Tongue (tissue), 2 donors: ENCODE measurements around the gene MROH2A. TPM values are rescaled to one million over a fixed set of nuclear protein-coding genes. Genes with fewer than 3 reads are reported as not detected.

ENCODE experiments used
- DNase-seq: peaks from one replicate; pipeline ENCODE4 v3.0.0-alpha.2; 2015
- total RNA-seq: library from RNA; depleted of rRNA; stranded (reverse); fragments of >200 nt; gene quantifications from one replicate; pipeline ENCODE4 v1.2.3, GENCODE V29; 2014

The MROH2A gene
- total RNA-seq, 1 donor from 2014 or later: 2.5 TPM

DNA sequence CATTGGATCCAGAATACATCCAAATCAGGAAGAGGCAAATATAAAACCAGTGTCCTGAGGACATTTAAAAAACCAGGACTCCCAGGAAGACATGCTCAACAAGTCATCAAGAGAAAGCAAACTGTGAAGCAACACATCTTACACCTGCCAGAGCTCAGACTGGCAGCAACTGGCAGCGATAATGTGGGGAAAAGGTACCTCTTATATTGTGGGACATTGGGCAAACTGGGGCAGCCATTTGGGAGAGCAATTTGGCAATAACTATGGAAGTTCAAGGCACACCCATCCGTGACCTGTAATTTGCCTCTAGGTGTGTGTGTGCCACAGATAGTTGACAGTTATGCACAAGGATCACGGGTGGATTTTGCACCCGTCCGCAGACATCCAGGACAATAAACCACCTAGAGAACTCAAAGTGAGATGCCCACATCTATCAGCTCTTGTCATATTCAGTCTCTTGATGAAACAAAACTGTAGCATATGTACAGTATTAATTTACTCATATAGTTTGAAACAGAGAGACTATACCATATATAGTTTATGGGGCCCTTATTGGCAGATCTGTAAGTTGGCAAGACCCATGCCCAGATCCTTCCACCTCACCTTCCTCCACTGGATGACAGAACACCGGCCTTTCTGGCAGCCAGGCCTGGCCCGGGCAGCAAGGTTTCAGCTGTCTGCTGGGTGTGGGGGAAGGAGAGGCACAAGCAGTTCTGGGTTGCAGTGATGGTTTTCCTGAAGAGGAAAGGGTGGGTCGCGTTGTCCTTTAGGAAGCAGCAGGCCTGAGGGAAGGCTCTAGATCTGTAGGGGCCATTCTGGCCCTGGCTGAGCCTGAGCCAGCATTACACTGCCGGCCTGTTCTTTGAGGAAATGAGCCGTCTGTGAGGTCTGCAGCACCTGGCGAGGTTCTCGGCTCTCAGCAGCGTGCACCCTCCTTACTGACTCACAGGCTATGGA, 57.4 kb downstream of the MROH2A start:
- DNase-seq: no peak

DNA sequence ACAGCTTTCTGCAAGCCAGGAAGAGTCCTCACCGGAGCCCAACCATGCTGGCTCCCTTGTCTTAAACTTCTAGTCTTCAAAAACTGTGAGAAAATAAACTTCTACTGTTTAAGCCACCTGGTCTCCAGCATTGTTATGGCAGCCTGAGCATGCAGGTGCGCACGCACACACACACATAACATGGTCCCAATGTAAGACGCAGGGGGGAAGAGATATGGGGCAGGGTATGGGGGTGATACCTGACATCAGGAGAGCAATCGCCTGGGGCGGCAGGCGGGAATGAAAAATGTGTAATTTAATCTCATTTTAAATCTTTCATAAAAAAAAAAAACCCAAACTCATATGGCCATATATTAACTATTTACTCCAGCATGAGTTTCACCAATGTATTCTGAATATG, 58.2 kb downstream of the MROH2A start:
- DNase-seq: no peak

DNA sequence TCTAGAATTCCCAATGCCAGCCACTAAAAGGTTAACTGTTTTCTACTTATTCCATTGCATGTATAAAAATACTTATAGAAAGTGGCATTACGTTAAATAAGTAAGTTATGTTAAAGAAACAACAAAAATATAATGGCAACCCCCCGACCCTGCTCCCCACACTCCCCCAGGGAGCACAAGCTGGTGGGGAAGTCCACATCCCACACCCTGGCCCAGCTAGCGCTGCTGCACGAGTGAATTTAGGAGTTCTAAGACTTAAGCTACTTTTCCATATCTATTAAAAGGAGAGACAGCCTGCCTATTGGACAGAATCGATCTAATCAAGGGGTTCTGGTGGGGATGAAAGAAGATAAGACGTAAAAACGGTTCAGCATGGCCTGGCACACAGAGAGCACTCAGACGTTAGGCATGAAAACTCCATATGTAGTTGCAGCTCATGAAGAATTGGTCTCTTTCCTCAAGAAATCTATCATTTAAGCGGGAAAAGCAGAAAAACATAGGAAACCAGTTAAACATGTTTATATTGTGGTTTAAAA, 59.6 kb downstream of the MROH2A start:
- DNase-seq: no peak

DNA sequence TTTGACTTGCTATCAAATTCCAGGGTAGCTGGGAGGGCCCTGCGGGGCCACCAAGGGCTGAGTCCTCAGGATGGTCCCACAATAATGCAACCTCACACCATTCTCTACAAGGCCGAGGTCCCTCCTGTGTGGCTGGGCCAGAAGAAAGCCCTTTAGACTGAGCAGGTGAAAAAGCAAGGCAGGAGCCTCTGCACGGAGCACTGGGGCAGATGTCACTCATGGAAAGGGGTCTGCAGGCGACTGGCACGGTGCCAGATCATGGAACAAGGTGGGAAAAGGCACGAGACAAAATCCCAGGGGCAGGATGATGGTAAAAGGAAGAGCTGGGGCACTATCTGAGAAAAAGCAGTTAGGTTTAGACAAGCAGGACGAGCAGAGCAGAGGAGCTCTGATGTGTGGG, 60.1 kb downstream of the MROH2A start:
- DNase-seq: no peak

DNA sequence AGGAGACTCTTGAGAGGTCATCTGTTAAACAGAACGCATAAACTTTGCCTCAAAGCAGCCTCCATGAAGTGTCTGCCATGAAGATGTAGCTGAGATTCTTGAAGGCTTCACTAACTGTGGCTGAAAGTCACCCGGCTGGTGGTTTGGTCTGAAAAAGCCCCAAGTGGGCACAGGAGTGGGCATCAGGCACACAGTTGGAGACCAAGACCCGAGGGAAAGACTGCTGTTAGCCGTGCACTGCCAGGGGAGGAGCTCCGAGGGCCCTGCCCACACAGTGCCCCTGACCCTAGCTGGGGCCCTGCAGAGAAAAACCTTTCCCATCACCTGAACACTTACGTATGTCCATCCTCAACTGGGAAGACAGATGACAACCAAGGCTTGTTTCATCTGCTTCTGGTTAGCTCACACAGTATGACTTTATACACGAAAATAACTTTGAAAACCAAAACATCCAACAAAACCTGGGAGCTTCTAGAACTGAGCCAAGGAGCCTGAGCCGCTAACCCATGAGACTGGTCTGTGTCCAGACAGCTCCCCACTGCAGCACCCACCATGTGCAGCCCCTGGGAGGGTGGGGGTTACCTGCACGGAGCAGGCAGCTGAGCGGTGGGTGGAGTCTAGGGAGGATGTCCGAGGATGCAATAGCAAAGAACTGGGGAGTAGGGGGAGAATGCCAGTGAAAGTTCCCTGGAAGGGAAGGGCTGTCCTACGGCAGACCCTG, 60.8 kb downstream of the MROH2A start:
- no peak for DNase-seq

DNA sequence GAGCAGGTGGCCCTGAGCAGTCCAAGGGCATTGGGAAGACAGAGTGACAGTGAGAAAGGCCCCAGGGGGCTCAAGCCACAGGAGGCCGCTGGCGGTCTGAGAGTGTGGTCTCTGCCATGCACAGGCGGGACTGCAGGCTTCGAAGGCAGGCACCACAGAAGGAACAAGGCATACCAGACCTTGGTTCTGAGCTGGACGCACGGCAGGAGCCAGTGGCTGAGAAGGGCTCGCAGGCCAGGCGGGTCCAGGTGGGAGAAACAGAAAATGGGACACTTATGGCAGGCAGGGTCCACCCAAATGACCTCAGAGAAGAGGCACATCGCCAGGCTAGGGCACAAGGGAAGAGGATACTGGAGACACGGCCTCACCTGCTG, 61.3 kb downstream of the MROH2A start:
- no peak for DNase-seq

DNA sequence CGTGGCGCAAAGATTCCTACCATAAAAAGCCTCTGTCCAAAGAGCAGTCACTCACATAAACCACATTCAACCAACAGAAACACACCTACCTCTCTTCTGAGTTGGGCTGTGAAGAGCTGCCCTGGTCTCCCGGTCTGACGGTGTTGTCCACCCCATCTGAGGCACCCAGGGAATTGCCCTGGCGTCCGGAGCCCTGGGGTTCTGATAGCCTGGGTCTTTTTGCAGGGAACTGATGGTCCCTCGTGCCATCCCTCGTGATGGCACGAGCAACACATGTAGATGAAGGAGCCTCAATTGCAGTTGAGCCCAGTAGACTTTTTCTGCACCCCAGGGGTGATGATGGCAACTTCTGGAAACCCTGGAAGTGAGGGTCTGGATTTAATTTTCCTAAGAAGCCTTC, 62.4 kb downstream of the MROH2A start:
- no peak for DNase-seq

DNA sequence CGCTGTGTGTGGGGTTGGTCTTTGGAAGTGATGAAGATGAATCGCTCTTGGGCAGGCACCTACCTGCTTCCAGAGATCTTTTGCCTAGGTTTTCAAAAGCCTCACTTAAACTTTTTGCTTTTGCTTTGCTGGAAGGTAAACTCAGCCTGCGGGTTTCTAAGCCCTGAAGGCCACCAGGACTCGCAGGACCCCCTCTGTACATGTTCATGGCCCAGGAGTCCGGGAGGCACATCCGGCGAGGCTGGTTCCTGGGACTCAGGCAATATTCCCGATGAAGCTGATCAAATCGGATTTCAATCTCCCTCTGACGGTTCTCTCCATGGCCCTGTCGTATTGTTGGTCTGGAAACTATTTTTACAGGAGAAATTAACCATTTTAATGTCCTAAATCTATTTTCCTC, 63.1 kb downstream of the MROH2A start:
- DNase-seq: no peak

DNA sequence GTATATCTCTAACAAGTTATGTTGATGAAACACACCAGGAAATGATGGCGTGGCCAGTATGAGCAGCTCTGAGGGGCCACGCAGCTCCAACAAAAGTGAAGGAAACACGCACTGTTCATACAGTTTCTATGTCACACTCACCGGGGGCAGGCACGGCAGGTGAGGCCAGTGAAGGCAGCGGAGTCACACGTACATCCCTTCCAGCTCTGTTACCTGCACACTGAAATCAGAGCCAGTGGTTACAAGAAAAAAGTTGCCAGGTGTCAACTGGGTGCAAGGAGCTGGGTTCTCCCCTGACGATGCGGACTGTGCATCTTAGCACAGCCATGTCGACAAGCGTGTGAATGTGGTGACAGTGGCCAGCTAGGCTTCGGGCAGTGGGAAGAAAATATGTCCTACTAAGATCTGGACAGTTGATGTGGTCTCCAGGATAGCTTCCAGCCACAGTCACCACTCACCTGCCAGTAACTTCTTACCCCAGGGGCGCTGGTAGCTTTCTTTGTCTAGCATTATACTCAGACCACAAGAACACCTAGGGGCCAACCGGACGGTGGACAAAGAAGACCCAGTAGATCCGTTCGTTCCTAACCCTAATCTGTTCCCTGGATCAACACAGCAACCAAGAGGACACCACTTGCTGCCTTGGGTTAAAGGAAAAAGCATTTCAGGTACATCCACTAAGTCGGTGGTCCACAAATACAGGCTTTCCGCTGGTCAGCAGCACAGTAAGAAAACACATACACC, 66.1 kb downstream of the MROH2A start:
- DNase-seq: no peak

DNA sequence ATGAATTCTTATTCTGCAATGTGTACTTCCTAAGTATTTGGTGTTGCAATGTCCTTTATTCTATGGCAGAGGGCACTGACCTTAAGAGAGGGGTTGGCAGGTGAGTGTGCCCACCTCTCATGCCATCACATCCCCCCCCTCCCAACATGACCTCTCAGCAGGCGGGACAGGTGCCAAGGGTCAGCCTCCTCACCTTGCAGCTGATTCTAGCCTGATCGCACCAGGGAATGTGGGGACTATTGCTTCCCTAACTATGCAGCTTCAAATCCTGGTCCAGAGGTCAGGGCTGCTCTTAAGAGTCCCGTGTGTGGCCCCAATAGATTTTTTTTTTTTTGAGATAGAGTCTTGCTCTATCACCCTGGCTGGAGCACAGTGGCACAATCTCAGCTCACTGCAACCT, 66.7 kb downstream of the MROH2A start:
- no peak for DNase-seq

DNA sequence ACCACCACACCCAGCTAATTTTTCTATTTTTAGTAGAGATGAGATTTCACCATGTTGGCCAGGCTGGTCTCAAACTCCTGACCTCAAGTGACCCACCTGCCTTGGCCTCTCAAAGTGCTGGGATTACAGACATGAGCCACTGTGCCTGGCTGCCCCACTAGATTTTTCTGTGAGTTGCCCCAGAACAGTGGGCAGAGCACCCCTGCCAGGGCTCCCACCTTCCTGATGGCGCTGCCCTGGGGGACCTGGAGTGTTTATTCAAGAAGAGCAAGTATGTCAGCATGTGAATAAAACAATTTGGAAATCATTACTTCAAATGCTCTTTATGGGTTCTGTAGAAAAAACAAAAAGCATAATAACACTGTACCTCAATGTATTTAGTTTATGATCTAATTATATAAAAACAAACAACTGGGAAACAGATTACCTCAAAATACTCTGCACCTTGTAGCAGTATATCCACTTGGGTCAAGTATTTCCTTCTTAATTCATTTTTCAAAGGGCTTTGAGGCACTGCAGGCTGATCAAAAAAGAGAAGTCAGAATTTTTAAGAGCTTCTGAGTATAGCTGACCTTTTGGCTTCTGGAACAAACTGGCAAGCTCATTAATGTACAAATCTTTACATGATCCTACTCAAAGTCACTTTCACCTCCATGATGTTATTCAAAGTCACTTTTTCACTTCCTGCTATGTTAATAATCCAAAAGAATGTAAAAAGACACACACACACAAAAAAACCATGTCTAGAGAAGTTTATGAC, 67.4 kb downstream of the MROH2A start:
- no peak for DNase-seq

DNA sequence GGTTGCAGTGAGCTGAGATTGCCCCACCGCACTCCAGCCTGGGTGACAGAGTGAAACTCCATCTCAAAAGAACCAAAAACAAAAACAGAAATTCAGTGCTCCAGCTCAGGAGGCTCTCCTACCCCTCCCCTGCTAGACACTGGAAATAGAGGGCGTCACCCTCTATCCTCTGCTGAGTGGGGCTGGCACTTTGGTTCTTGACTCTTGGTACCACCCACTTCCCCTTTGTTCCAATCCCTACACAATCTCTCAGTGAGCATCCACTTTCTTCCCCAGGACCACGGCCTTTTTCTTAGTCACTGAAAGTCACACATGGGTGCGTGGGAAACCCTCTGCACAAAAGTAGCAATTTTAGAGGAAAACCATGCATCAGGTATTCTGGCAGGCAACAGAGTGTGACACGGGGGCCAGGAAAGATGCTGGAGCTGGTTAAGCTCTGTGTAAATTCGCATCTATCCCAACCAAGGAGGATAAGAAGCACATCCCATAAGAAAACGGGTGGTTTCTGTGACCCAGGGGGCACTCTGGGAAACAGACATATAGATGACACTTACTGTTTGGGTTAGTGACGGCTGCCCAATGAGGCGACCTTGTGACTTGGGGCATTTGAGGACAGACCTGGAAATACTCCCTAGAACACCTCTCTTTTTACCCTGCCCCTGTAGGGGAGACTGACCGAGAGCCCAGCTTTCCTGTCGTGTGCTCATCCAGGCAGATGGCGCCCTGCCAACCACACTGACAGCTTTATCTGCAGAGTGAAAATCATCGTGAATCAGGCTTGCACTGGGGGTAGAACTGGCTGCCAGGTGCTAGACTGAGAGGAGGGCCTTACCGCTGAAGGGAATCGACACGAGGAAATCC, 68.5 kb downstream of the MROH2A start:
- no peak for DNase-seq

DNA sequence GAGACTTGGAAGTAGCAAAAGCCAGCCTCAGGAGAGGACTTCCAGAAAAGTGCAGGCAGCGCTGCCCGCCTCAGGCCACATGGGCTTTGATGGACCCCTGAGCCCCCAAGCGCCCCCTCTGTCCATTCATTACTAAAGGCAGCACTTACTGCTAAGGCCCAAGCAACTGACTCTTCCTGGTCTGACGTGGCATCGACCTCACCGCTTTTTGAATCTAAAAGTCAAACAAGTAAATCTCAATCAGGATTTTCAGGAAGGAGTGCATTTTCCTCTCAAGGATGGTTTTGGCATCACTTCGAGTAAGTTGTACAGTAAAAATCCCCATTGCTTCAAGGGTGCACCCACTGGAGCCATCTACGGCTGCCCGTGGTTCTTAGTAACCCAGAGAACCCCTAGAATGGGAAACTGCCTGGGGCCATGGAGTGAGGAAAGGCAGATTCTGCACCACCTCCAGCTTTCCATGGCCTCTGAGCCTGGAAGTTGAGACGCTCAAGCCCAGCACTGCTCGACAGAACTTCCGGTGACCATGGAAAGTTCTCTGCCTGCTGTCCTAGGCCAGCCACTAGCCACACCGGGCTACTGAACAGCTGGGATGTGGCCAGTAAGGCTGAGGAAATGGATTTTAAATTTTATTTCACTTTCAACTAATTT, 69.2 kb downstream of the MROH2A start:
- no peak for DNase-seq

DNA sequence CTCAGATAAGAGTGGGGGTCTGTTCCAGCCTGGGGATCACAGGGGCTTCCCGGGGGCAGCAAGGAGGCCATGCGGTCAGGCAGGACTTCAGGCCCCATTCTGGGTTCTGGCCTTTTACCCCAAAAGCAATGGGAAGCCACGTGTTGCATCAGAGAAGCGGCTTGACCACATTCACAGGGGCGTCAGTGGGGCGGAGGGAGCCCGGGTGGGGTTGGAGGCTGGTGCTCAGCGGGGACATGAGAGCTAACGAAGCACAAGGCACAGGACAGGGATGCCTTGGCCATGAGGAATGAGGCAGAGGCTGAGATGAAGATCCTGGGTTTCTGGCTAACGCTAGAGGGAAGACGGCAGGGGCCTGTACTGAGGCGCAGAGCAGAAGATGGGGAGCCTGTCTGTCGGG, 70.1 kb downstream of the MROH2A start:
- DNase-seq: no peak

DNA sequence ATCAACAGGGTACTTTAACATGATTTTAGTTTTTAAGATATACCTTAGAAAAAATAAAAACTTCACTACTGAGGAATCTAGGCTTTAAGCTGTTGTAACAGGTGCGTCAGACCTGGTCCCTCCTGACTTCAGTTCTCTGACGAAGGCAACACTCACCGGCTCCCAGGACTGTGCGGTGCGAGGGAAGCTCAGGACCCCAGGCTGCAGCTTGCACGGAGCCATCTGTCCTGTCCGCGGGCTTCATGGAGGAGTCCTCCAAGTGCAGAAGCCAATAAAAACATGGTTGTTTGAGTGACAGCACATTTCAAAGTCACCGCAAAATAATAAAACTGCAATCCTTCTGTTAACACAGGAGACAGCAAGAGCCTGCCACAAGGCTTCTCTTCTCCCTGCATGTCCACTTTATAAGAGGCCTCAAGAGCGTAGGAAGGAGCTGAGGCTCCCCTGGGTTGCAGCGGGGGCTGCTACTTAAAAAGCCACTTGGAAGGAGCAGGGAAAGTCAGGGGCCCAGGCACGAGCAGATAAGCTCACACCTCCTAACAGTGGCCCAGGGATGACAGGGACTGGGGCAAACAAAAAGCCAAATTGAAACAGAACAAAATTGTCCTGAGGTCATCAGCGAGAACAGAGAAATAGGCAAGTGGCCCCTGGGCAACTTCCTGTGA, 71.6 kb downstream of the MROH2A start:
- DNase-seq: no peak

DNA sequence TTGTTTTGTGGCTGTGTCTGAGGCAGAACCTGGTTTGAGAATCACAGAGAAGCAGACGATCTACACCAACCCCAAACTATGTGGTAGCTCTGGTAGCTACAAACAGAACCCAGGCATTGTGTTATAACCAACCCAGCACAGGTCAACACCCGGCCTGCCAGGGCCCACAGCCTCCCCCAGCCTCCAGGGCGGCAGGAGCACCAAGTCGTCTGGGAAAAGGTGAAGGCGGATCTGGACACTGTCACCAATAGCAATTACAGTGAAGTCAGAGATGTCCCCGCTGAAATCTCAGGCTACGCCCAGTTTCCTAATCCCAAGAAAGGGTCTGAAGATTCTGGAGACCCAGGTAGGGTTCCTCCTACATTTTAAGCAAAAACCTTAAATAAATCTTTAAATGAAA, 72.6 kb downstream of the MROH2A start:
- no peak for DNase-seq

DNA sequence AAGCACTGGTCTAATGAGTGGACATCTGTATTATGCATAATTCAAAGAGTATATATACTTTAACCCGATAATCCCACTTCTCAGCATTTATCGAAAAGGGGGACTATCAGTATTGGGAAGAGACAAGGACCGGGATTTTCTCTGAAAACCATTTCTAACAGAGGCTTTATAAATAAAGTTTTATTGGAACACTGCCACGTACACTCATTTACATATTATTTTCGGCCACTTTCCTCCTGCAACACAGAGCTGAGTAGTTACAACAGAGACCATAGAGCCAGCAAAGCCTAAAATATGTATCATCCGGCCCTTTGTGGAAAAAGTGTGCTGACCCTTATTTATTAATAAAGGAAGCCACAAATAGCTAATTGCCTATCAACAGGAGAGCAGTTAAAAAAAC, 73.0 kb downstream of the MROH2A start:
- DNase-seq: no peak

DNA sequence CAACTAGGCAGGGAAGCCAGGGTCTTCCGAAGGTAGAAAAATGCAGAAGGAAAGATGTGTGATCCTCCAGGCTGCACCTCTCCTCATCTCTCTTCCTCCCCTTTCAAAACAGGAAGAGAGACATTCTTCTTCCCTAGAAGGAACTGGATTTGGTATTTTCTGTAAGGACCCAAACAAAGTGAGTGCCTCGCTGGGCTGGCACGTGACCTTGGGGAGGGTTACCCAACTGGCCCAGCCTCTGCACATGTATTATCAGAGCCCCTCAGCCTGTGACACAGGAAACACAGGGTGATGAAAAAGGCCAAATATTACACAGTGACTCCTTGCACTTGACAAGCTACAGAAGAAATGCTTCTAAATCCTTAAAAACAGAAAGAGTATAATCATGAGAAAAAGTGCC, 73.9 kb downstream of the MROH2A start:
- DNase-seq: no peak

DNA sequence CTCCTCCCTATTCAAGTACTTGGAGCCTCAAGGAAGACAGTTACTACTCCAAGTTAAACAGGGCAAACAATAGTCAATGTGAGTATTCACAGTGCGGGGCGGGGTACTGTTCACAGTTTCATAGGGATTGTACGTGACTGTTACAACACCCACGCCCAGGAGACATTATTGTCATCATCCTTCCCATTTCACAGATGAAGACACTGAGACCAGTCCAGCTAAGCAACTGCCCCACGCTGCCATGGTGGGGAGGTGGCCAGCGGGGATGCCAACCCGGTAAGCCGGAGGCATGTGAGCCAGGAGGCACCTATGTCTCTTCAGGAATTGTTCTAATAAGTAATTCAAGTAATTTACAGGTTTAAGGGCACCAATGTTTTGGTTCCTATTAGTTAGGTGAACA, 75.2 kb downstream of the MROH2A start:
- DNase-seq: no peak

DNA sequence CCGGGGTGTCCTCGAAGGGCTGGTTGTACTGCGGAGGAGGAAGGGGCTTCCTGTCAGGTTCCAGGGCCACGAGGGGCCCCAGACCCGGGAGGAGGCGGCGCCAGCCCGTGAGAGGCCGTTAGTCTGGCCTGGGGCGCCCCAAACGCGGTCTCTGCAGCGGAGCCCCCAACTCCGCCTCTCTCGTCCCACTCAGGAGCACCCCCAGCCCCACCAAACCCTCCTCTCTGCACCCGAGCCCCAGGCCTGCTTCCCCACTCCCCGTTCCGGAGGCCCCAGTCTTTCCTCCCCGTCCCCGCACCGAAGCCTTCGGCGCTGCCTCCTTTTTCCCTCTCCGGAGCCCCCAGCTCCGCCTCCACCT, 75.7 kb downstream of the MROH2A start:
- no peak for DNase-seq
